Measurements from ENCODE around the gene KRT83. TPM values are rescaled to one million over a fixed set of nuclear protein-coding genes. Genes with fewer than 3 reads are reported as not detected.

The KRT83 gene
- polyA plus RNA-seq, 1 of the 3 experiments (the other 2 are of a cell fraction): 0.03 TPM

- no peaks in the 10 kb centered on the region for H3K36me3 ChIP-seq (replicated peaks in 1 of 2; ENCODE audit: control insufficient read depth in 1 of 2, insufficient read depth in 2 of 2, low read length in 1 of 2)
- 36% methylated on average over 6 of the region's 6 CpGs for WGBS (ENCODE audit: low lambda C conversion rate)
- ChIA-PET POLR2A (no interaction called here), CTCF (interaction anchor here (0.9 to 6.6 kb wide), 4 partner anchors 511 to 613 kb away, joined by 6 to 111 read pairs (median 21); no protein-coding TSS in a partner anchor)
- no peak overlapping the region for H3K4me2 ChIP-seq
- H3K79me2 ChIP-seq (ENCODE audit: insufficient read depth): no peaks in the 10 kb centered on the region
- H3F3A ChIP-seq (replicated peaks; ENCODE audit: insufficient read depth): no peaks in the 10 kb centered on the region
- no peaks in the 10 kb centered on the region for H3K4me1 ChIP-seq (ENCODE audit: control insufficient read depth in 1 of 2, insufficient read depth in 2 of 2, low read depth in 1 of 2, low read length in 1 of 2)
- no peak overlapping the region for H3K4me3 ChIP-seq (ENCODE audit: low read depth in 2 of 2, low read length in 1 of 2)
- DNase-seq: no peak
- H3K27me3 ChIP-seq (ENCODE audit: insufficient read depth): peaks cover 66% of the 10 kb centered on the region
- no peaks in the 10 kb centered on the region for H3K9me3 ChIP-seq
- H3K27ac ChIP-seq (ENCODE audit: low read depth in 2 of 2, low read length in 1 of 2): no peak overlapping the region
- no peak for TF ChIP-seq SIN3A (IDR thresholded peaks at IDR 0.05; ENCODE audit: borderline replicate concordance, low read depth, low read length)
- TF ChIP-seq JUND (IDR thresholded peaks at IDR 0.05): no peak
- no peak for TF ChIP-seq ELF1 (IDR thresholded peaks at IDR 0.05)
- TF ChIP-seq RFX5 (IDR thresholded peaks at IDR 0.05; ENCODE audit: low read length): no peak
- TF ChIP-seq RAD21 (IDR thresholded peaks at IDR 0.05; ENCODE audit: low read length): no peak
- no peak for TF ChIP-seq TCF12 (IDR thresholded peaks at IDR 0.05)
- TF ChIP-seq NFIC (IDR thresholded peaks at IDR 0.05; ENCODE audit: borderline replicate concordance): no peak
- no peaks in the 10 kb centered on the region for H4K20me1 ChIP-seq (ENCODE audit: insufficient read depth)
- H3K9me2 ChIP-seq: no peaks in the 10 kb centered on the region
- no peak overlapping the region for H2AFZ ChIP-seq (ENCODE audit: low read depth)
- H3K9ac ChIP-seq: no peak overlapping the region
Measured at GRCh38 chr12:52367876-52368275, 46.7 kb upstream of the KRT83 start.

- H3K27ac ChIP-seq (ENCODE audit: low read depth in 2 of 2, low read length in 1 of 2): no peak within 1 kb of the TSS
- no peaks in the 10 kb centered on the region for H3K36me3 ChIP-seq (replicated peaks in 1 of 2; ENCODE audit: control insufficient read depth in 1 of 2, insufficient read depth in 2 of 2, low read length in 1 of 2)
- H3K9me2 ChIP-seq: no peaks in the 10 kb centered on the region
- TF ChIP-seq MEF2A (IDR thresholded peaks at IDR 0.05; ENCODE audit: borderline replicate concordance, low read depth): no peak
- TF ChIP-seq GABPA (IDR thresholded peaks at IDR 0.05; ENCODE audit: low read depth): no peak
- no peak for TF ChIP-seq SIN3A (IDR thresholded peaks at IDR 0.05; ENCODE audit: borderline replicate concordance, low read depth, low read length)
- TF ChIP-seq, protein P1, sequence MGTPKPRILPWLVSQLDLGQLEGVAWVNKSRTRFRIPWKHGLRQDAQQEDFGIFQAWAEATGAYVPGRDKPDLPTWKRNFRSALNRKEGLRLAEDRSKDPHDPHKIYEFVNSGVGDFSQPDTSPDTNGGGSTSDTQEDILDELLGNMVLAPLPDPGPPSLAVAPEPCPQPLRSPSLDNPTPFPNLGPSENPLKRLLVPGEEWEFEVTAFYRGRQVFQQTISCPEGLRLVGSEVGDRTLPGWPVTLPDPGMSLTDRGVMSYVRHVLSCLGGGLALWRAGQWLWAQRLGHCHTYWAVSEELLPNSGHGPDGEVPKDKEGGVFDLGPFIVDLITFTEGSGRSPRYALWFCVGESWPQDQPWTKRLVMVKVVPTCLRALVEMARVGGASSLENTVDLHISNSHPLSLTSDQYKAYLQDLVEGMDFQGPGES (IDR thresholded peaks at IDR 0.05; ENCODE audit: low read depth, low read length): no peak
- no peak for TF ChIP-seq ELF1 (IDR thresholded peaks at IDR 0.05)
- H3K9me3 ChIP-seq: no peaks in the 10 kb centered on the region
- H3K4me2 ChIP-seq: no peak within 1 kb of the TSS
- no peak within 1 kb of the TSS for H2AFZ ChIP-seq (ENCODE audit: low read depth)
- no peak for DNase-seq
- no peaks in the 10 kb centered on the region for H4K20me1 ChIP-seq (ENCODE audit: insufficient read depth)
- no peak within 1 kb of the TSS for H3K4me3 ChIP-seq (ENCODE audit: low read depth in 2 of 2, low read length in 1 of 2)
- ChIA-PET POLR2A (no interaction called here), CTCF (interaction anchor here (0.9 to 6.4 kb wide), 3 partner anchors 513 to 614 kb away, joined by 6 to 34 read pairs (median 8); no protein-coding TSS in a partner anchor)
- WGBS (ENCODE audit: low lambda C conversion rate): 67% methylated on average over 30 of the region's 42 CpGs
- H3K79me2 ChIP-seq (ENCODE audit: insufficient read depth): no peaks in the 10 kb centered on the region
- H3K9ac ChIP-seq: no peak within 1 kb of the TSS
- H3K27me3 ChIP-seq (ENCODE audit: insufficient read depth): peaks cover 66% of the 10 kb centered on the region
- H3K4me1 ChIP-seq (ENCODE audit: control insufficient read depth in 1 of 2, insufficient read depth in 2 of 2, low read depth in 1 of 2, low read length in 1 of 2): no peaks in the 10 kb centered on the region
- H3F3A ChIP-seq (replicated peaks; ENCODE audit: insufficient read depth): no peaks in the 10 kb centered on the region
Measured at GRCh38 chr12:52366738-52367485, 45.7 kb upstream of the KRT83 start, which contains the start of gene KRT85. KRT85 (minus strand) TSS chr12:52367481; CDS start chr12:52367405, 76 bp downstream.

Measured in SK-N-SH (cell line).